C1 segment of cervical spinal cord (tissue), 14 donors: Measurements from ENCODE around the gene PLEKHN1.
"Not testable (repeated sequence)": the region's sequence is repeated elsewhere in the genome, so short reads cannot be mapped to it uniquely, and the experiment has no call there.

Source experiments
- DNase-seq, 14 donors: peaks; one replicate each; lab custom pipeline; 2025; lab: John Stamatoyannopoulos, UW

Gene PLEKHN1

GRCh38 chr1:1006305-1007159 is 40.2 kb downstream of the PLEKHN1 start:
- DNase-seq: no peak

GRCh38 chr1:1010131-1010530 is 43.8 kb downstream of the PLEKHN1 start:
- not testable (repeated sequence) for DNase-seq

- DNase-seq: no peak
These were observed 45.2 kb downstream of the PLEKHN1 start for GRCh38 chr1:1011396-1011949.

- not testable (repeated sequence) for DNase-seq
These were observed 46.4 kb downstream of the PLEKHN1 start for GRCh38 chr1:1012736-1013104.

- DNase-seq: peak in 13 of 14 donors; percentile 8 to 84 (median 63)
These were observed 47.0 kb downstream of the PLEKHN1 start, which contains the start of gene ISG15 for GRCh38 chr1:1013105-1013921. Gene ISG15 (plus strand): TSS chr1:1013497. CDS start chr1:1013574, 77 bp downstream.

GRCh38 chr1:1013922-1014648 is 47.8 kb downstream of the PLEKHN1 start:
- DNase-seq: no peak

- no peak for DNase-seq
These were observed 48.8 kb downstream of the PLEKHN1 start for GRCh38 chr1:1014799-1015681.

GRCh38 chr1:1017397-1018320 is 51.4 kb downstream of the PLEKHN1 start:
- not testable (repeated sequence) for DNase-seq

- DNase-seq: not testable (repeated sequence)
These were observed 52.0 kb downstream of the PLEKHN1 start for GRCh38 chr1:1018321-1018685.

- peak in 12 of 14 donors; percentile 50 to 89 (median 66) for DNase-seq
These were observed 53.1 kb downstream of the PLEKHN1 start for GRCh38 chr1:1019122-1019999.

GRCh38 chr1:1020000-1020404 is 53.7 kb downstream of the PLEKHN1 start, which contains the start of gene AGRN:
Gene AGRN (plus strand): TSS chr1:1020120. CDS start chr1:1020173, 53 bp downstream.
- peak in 6 of 14 donors; percentile 34 to 79 (median 64) for DNase-seq

GRCh38 chr1:1020415-1021009 is 54.2 kb downstream of the PLEKHN1 start:
- DNase-seq: no peak

GRCh38 chr1:1021010-1021919 is 55.0 kb downstream of the PLEKHN1 start:
- peak in 2 of 14 donors; percentile 6 to 36 for DNase-seq

- DNase-seq: no peak
These were observed 55.6 kb downstream of the PLEKHN1 start for GRCh38 chr1:1021920-1022259.

GRCh38 chr1:1022302-1023009 is 56.2 kb downstream of the PLEKHN1 start:
- no peak for DNase-seq

- DNase-seq: no peak
These were observed 57.4 kb downstream of the PLEKHN1 start for GRCh38 chr1:1023700-1024099.
